IMR-90 (cell line): ENCODE results near the gene CFAP97D2. TPM values are rescaled to one million over a fixed set of nuclear protein-coding genes. Genes with fewer than 3 reads are reported as not detected.
A peak's percentile ranks its signal among the peaks of the same experiment; 100 is the strongest.

Experiments used
- ATAC-seq: fragments of 200-7000 bp; cut with Tn5 transposase; 2 replicates; pipeline ENCODE4 v1.9.1; 2020; ENCODE audit warnings: low read depth, mild to moderate bottlenecking, moderate library complexity
- BruUV-seq: library from RNA; stranded (reverse); fragments of 400-500 nt; replicated peaks from 2 replicates; lab custom pipeline; 2021; lab: Mats Ljungman, UMichigan
- CTCF ChIA-PET: fragments of 300-600 bp; formaldehyde crosslinking; extraction: SDS; loops from one replicate; lab custom pipeline; 2021; ENCODE audit warnings: antibody characterized with exemption; lab: Yijun Ruan, JAX
- POLR2A ChIA-PET: fragments of 300-600 bp; sonication (Branson Sonifier 250); formaldehyde crosslinking; loops from one replicate; lab custom pipeline; 2022; ENCODE audit warnings: antibody characterized with exemption; ENCODE audit not compliant: unreplicated experiment; lab: Charles Lee
- DNase-seq: peaks from one replicate; pipeline ENCODE4 v3.0.0; 2013
- H2AFZ ChIP-seq: replicated peaks from 2 replicates; pipeline ENCODE3; 2013; ENCODE audit warnings: low read length, mild to moderate bottlenecking; ENCODE audit not compliant: poor library complexity
- H2AK5ac ChIP-seq: 2 replicates; pipeline ENCODE4 v1.6.1; 2013; ENCODE audit warnings: low read depth, low read length, inconsistent platforms
- H2AK9ac ChIP-seq: replicated peaks from 2 replicates; pipeline ENCODE3; 2013; ENCODE audit warnings: mild to moderate bottlenecking, low read depth, low read length, moderate library complexity; ENCODE audit not compliant: poor library complexity
- H2BK120ac ChIP-seq: 2 replicates; pipeline ENCODE4 v1.6.1; 2013; ENCODE audit warnings: low read depth, low read length, inconsistent platforms
- H2BK15ac ChIP-seq: 3 replicates; pipeline ENCODE4 v1.6.1; 2013; ENCODE audit warnings: low read depth, low read length, inconsistent platforms
- H2BK20ac ChIP-seq: 2 replicates; pipeline ENCODE4 v1.6.1; 2013; ENCODE audit warnings: low read depth, mild to moderate bottlenecking, inconsistent platforms, low read length, moderate library complexity
- H2BK5ac ChIP-seq: 2 replicates; pipeline ENCODE4 v1.6.1; 2013; ENCODE audit warnings: mild to moderate bottlenecking, low read depth, low read length, inconsistent platforms; ENCODE audit not compliant: poor library complexity, severe bottlenecking
- H3K14ac ChIP-seq: replicated peaks from 2 replicates; pipeline ENCODE4 v1.6.1; 2013; ENCODE audit warnings: low read depth, low read length, inconsistent platforms
- H3K18ac ChIP-seq: 2 replicates; pipeline ENCODE4 v1.6.1; 2013; ENCODE audit warnings: low read depth, low read length, control low read depth
- H3K23ac ChIP-seq: 2 replicates; pipeline ENCODE4 v1.6.1; 2013; ENCODE audit warnings: low read depth, low read length, inconsistent platforms
- H3K27ac ChIP-seq: 2 replicates; pipeline ENCODE4 v1.5.1; 2013; ENCODE audit warnings: mild to moderate bottlenecking, control low read depth, low read length; ENCODE audit not compliant: insufficient read depth
- H3K27me3 ChIP-seq: 2 replicates; pipeline ENCODE4 v1.6.1; 2013; ENCODE audit warnings: low read length; ENCODE audit not compliant: control insufficient read depth, insufficient read depth
- H3K36me3 ChIP-seq: 2 replicates; pipeline ENCODE4 v1.6.1; 2013; ENCODE audit warnings: low read length, mixed read lengths; ENCODE audit not compliant: control insufficient read depth, insufficient read depth
- H3K4ac ChIP-seq: 2 replicates; pipeline ENCODE4 v1.6.1; 2013; ENCODE audit warnings: low read depth, low read length, inconsistent platforms
- H3K4me1 ChIP-seq: 2 replicates; pipeline ENCODE4 v1.6.1; 2013; ENCODE audit warnings: low read length, mixed read lengths; ENCODE audit not compliant: control insufficient read depth, insufficient read depth
- H3K4me2 ChIP-seq: 2 replicates; pipeline ENCODE4 v1.6.1; 2013; ENCODE audit warnings: low read depth, mild to moderate bottlenecking, control low read depth, low read length, moderate library complexity
- H3K4me3 ChIP-seq: 2 replicates; pipeline ENCODE4 v1.5.1; 2013; ENCODE audit warnings: low read depth, mild to moderate bottlenecking, control low read depth, low read length, moderate library complexity; ENCODE audit not compliant: insufficient read depth
- H3K56ac ChIP-seq: 2 replicates; pipeline ENCODE4 v1.6.1; 2013; ENCODE audit warnings: low read length, inconsistent platforms; ENCODE audit not compliant: insufficient read depth; ENCODE audit errors: extremely low read depth
- H3K79me1 ChIP-seq, 2 experiments: 2 replicates each; pipeline ENCODE4 v1.6.1; 2013; ENCODE audit warnings: low read length in 2 of 2, inconsistent platforms in 1 of 2, low read depth in 1 of 2
- H3K9ac ChIP-seq: 2 replicates; pipeline ENCODE4 v1.6.1; 2013; ENCODE audit warnings: low read depth, low read length, control low read depth
- H3K9me1 ChIP-seq: 2 replicates; pipeline ENCODE4 v1.6.1; 2013; ENCODE audit warnings: low read length, inconsistent platforms; ENCODE audit not compliant: insufficient read depth
- H3K9me3 ChIP-seq: 2 replicates; pipeline ENCODE4 v1.6.1; 2013; ENCODE audit warnings: low read length; ENCODE audit not compliant: control insufficient read depth, insufficient read depth
- H4K20me1 ChIP-seq: 2 replicates; pipeline ENCODE4 v1.6.1; 2013; ENCODE audit warnings: low read length, inconsistent platforms; ENCODE audit not compliant: insufficient read depth
- H4K5ac ChIP-seq: 2 replicates; pipeline ENCODE4 v1.6.1; 2013; ENCODE audit warnings: mild to moderate bottlenecking, low read depth, low read length, control low read depth
- H4K8ac ChIP-seq, 2 experiments: 2 replicates each; pipeline ENCODE4 v1.6.1; 2013; ENCODE audit warnings: low read depth in 2 of 2, low read length in 2 of 2, control low read depth in 1 of 2, inconsistent platforms in 1 of 2
- H4K91ac ChIP-seq: 2 replicates; pipeline ENCODE4 v1.6.1; 2013; ENCODE audit warnings: low read depth, low read length, inconsistent platforms; ENCODE audit not compliant: insufficient read depth
- CHD1 ChIP-seq: IDR thresholded peaks from 2 replicates; pipeline ENCODE4 v1.6.1; 2012; ENCODE audit warnings: low read depth, low read length, improper control_type of control experiment
- FOS ChIP-seq: fragments of 150-350 bp; IDR thresholded peaks from 2 replicates; pipeline ENCODE4 v1.6.1; 2016; ENCODE audit warnings: low read depth, low read length
- MAFK ChIP-seq: IDR thresholded peaks from 2 replicates; pipeline ENCODE4 v1.6.1; 2012; ENCODE audit warnings: low read depth, low read length, improper control_type of control experiment
- MAZ ChIP-seq: IDR thresholded peaks from 2 replicates; pipeline ENCODE4 v1.6.1; 2012; ENCODE audit warnings: low read depth, mild to moderate bottlenecking, low read length, improper control_type of control experiment, moderate library complexity, borderline replicate concordance
- NFE2L2 ChIP-seq: fragments of 150-350 bp; IDR thresholded peaks from 2 replicates; pipeline ENCODE4 v1.6.1; 2016; ENCODE audit warnings: low read depth, mild to moderate bottlenecking, low read length
- RAD21 ChIP-seq: IDR thresholded peaks from 2 replicates; pipeline ENCODE4 v1.6.1; 2012; ENCODE audit warnings: low read length, improper control_type of control experiment
- WGBS, 2 experiments: methylation state at CpG; one replicate each; pipeline versions ENCODE4 v1.1.5 to v1.1.7; 2013; ENCODE audit warnings: missing lambda C conversion rate in 2 of 2; ENCODE audit not compliant: insufficient read length in 1 of 2; ENCODE audit errors: extremely low coverage in 2 of 2; 5-methylcytosine and 5-hydroxymethylcytosine counted together
- dilution Hi-C: fragments of 300-500 bp; cut with HindIII; formaldehyde crosslinking; loops from one replicate; pipeline ENCODE4 v1.14.3; 2018; ENCODE audit warnings: low sequenced_read_pairs; ENCODE audit not compliant: unreplicated experiment
- in situ Hi-C: fragments of 300-500 bp; cut with MboI; formaldehyde crosslinking; loops from 3 replicates; pipeline ENCODE4 v1.14.3; 2019; ENCODE audit warnings: low sequenced_read_pairs, inconsistent platforms, mixed read lengths
- intact Hi-C: fragments of 100-400 bp; cut with micrococcal nuclease; formaldehyde crosslinking; loops from 2 replicates; pipeline ENCODE4 v1.10.0; 2022
- polyA plus RNA-seq, 3 experiments: library from polyadenylated mRNA; depleted of rRNA; stranded (reverse); fragments of >200 nt; gene quantifications; 2 replicates each; pipeline ENCODE4 v1.2.3, GENCODE V29; 2012; ENCODE audit warnings: low replicate concordance in 1 of 3
- total RNA-seq: library from RNA; depleted of rRNA; stranded (reverse); fragments of >200 nt; gene quantifications from 2 replicates; pipeline ENCODE4 v1.2.3, GENCODE V29; 2012
- TF ChIP-seq, protein P1 (sequence below): fragments of 150-350 bp; IDR thresholded peaks from 2 replicates; pipeline ENCODE4 v1.6.1; 2016; ENCODE audit warnings: low read depth, mild to moderate bottlenecking, low read length, moderate library complexity, borderline replicate concordance

The CFAP97D2 gene
- total and polyA plus RNA-seq, 2 of the 4 experiments (the other 2 are of a cell fraction): not detected

- ATAC-seq: no peak
Observed at GRCh38 chr13:114225610-114226009, 46.6 kb downstream of the CFAP97D2 start.

More at GRCh38 chr13:114225610-114226009, 46.6 kb downstream of the CFAP97D2 start:
- Histone ChIP-seq H3K9me3 (no peaks in the 10 kb centered on the region), H3K4me3 (no peak overlapping the region), H3K9ac (no peak overlapping the region), H2BK15ac (0 out of 3 replicates have a peak overlapping the region, but pooled peaks have one; percentile 32), H3K14ac (no peak overlapping the region), H3K4me2 (no peak overlapping the region), H4K91ac (peak overlapping the region; percentile 15; the same call in 1 of the 2 replicates), H3K27me3 (no peaks in the 10 kb centered on the region), H3K18ac (no peak overlapping the region), H2AK5ac (peak overlapping the region; percentile 95), H3K23ac (no peak overlapping the region), H3K36me3 (no peaks in the 10 kb centered on the region), H3K9me1 (0 out of 2 replicates have a peak, but pooled peaks cover 2% of the 10 kb centered on the region), H2BK5ac (no peak overlapping the region), H4K20me1 (no peaks in the 10 kb centered on the region), H3K27ac (no peak overlapping the region), H2AK9ac (peak overlapping the region; percentile 60), H3K56ac (no peak overlapping the region), H4K8ac (peak overlapping the region in 1 of 2 experiments; percentile 26; a peak in 1 of 4 replicates), H2AFZ (peak overlapping the region; percentile 66), H4K5ac (no peak overlapping the region; the same call in 1 of the 2 replicates), H2BK20ac (peak overlapping the region; percentile 86), H3K4ac (peak overlapping the region; percentile 69), H2BK120ac (peak overlapping the region; percentile 52), H3K4me1 (peaks cover 10% of the 10 kb centered on the region), H3K79me1 (peaks cover 0 to 3% of the 10 kb centered on the region in 2 experiments; a peak in 2 of 4 replicates)
- TF ChIP-seq FOS (no peak), CHD1 (no peak), NFE2L2 (no peak), MAFK (no peak), MAZ (no peak), RAD21 (no peak)
- TF ChIP-seq, protein P1, sequence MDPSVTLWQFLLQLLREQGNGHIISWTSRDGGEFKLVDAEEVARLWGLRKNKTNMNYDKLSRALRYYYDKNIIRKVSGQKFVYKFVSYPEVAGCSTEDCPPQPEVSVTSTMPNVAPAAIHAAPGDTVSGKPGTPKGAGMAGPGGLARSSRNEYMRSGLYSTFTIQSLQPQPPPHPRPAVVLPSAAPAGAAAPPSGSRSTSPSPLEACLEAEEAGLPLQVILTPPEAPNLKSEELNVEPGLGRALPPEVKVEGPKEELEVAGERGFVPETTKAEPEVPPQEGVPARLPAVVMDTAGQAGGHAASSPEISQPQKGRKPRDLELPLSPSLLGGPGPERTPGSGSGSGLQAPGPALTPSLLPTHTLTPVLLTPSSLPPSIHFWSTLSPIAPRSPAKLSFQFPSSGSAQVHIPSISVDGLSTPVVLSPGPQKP: no peak
- DNase-seq: no peak
- in situ Hi-C loops (no loop called here), intact Hi-C loops (loop anchor here (1.0 to 5.0 kb wide), 5 partner anchors 95 to 408 kb away; partner anchors contain the start of gene GAS6), dilution Hi-C loops (no loop called here)
- 100% methylated on average over 1 of the region's 8 CpGs; no CpG with 5 or more reads in 1 of the 2 experiments for WGBS, 2 experiments
- ChIA-PET CTCF (no interaction called here), POLR2A (no interaction called here)
- no TSS peak for BruUV-seq
